ENCODE data around the gene RIMBP2. TPM values are rescaled to one million over a fixed set of nuclear protein-coding genes. Genes with fewer than 3 reads are reported as not detected.
A peak's percentile ranks its signal among the peaks of the same experiment; 100 is the strongest.

RIMBP2 gene
- total RNA-seq, 1 experiment from 2014 or later = not detected

DNA sequence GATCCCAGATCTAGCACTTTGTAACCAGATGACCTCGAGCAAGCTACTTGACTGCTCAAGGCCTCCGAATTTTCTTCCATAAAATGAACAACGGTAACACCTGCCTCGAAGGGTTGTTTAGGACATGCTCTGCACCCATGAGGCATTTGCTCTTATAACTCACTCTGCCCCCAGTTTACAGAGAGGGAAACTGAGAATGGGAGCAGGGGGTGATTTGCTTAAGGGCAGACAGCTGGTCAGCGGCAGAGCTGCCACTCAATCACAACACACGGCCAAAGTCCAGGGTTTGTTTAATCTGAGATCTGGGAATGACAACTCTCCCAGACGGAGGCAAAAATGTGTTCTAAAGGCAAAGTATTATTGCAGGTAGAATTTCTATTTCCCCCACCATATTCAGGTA, 156.3 kb downstream of the RIMBP2 start:
- Mint-ChIP-seq H3K27me3 (ENCODE audit: insufficient read depth, unreplicated experiment) (peaks cover 3% of the 10 kb centered on the region), H3K9me3 (ENCODE audit: unreplicated experiment) (no peaks in the 10 kb centered on the region), H3K4me1 (ENCODE audit: low read depth, unreplicated experiment) (peaks cover 4% of the 10 kb centered on the region), H3K4me3 (ENCODE audit: unreplicated experiment) (no peak overlapping the region), H3K27ac (ENCODE audit: unreplicated experiment) (no peak overlapping the region), H3K36me3 (ENCODE audit: insufficient read depth, unreplicated experiment) (no peaks in the 10 kb centered on the region)
- Histone ChIP-seq H3K9me3 (no peaks in the 10 kb centered on the region), H3K27me3 (replicated peaks; ENCODE audit: control insufficient read depth, insufficient read depth, low read length) (no peaks in the 10 kb centered on the region; the same call in 1 of the 2 replicates), H3K36me3 (ENCODE audit: control insufficient read depth, insufficient read depth, low read length) (no peaks in the 10 kb centered on the region), H3K4me1 (peaks cover 6% of the 10 kb centered on the region; the same call in 1 of the 2 replicates), H3K4me3 (ENCODE audit: low read depth, low read length) (no peak overlapping the region)
- BruUV-seq (replicated peaks) = no TSS peak
- intact Hi-C loops (cut with micrococcal nuclease; ENCODE audit: unreplicated experiment) = no loop called here
- ChIA-PET CTCF (no interaction called here), POLR2A (no interaction called here)
- DNase-seq = no peak
- no peak for TF ChIP-seq CTCF (IDR thresholded peaks at IDR 0.05; ENCODE audit: insufficient read depth in 1 of 2, low read depth in 1 of 2, low read length in 1 of 2, severe bottlenecking in 1 of 2, unreplicated experiment in 1 of 2)

GRCh38 chr12:130557886-130558765, 158.0 kb downstream of the RIMBP2 start:
- Mint-ChIP-seq H3K27me3 (ENCODE audit: insufficient read depth, unreplicated experiment) (peaks cover 3% of the 10 kb centered on the region), H3K4me1 (ENCODE audit: low read depth, unreplicated experiment) (peaks cover 4% of the 10 kb centered on the region), H3K27ac (ENCODE audit: unreplicated experiment) (no peak overlapping the region), H3K9me3 (ENCODE audit: unreplicated experiment) (no peaks in the 10 kb centered on the region), H3K4me3 (ENCODE audit: unreplicated experiment) (peak overlapping the region; percentile 42), H3K36me3 (ENCODE audit: insufficient read depth, unreplicated experiment) (no peaks in the 10 kb centered on the region)
- H3K4me1 ChIP-seq = peaks cover 6% of the 10 kb centered on the region; the same call in 1 of the 2 replicates
- intact Hi-C loops (cut with micrococcal nuclease; ENCODE audit: unreplicated experiment) = no loop called here
- ChIA-PET CTCF (no interaction called here), POLR2A (no interaction called here)
- H3K36me3 ChIP-seq (ENCODE audit: control insufficient read depth, insufficient read depth, low read length) = no peaks in the 10 kb centered on the region
- no peak for TF ChIP-seq CTCF (IDR thresholded peaks at IDR 0.05; ENCODE audit: insufficient read depth in 1 of 2, low read depth in 1 of 2, low read length in 1 of 2, severe bottlenecking in 1 of 2, unreplicated experiment in 1 of 2)
- DNase-seq = no peak
- BruUV-seq (replicated peaks) = no TSS peak
- no peaks in the 10 kb centered on the region; the same call in 1 of the 2 replicates for H3K27me3 ChIP-seq (replicated peaks; ENCODE audit: control insufficient read depth, insufficient read depth, low read length)
- no peaks in the 10 kb centered on the region for H3K9me3 ChIP-seq
- H3K4me3 ChIP-seq (ENCODE audit: low read depth, low read length) = no peak overlapping the region

- Histone ChIP-seq H3K4me1 (peaks cover 6% of the 10 kb centered on the region; the same call in 1 of the 2 replicates), H3K9me3 (no peaks in the 10 kb centered on the region), H3K36me3 (ENCODE audit: control insufficient read depth, insufficient read depth, low read length) (no peaks in the 10 kb centered on the region), H3K27me3 (replicated peaks; ENCODE audit: control insufficient read depth, insufficient read depth, low read length) (no peaks in the 10 kb centered on the region; the same call in 1 of the 2 replicates), H3K4me3 (ENCODE audit: low read depth, low read length) (no peak overlapping the region)
- no TSS peak for BruUV-seq (replicated peaks)
- POLR2A ChIA-PET = no interaction called here
- no peak for TF ChIP-seq CTCF (IDR thresholded peaks at IDR 0.05; ENCODE audit: insufficient read depth in 1 of 2, low read depth in 1 of 2, low read length in 1 of 2, severe bottlenecking in 1 of 2, unreplicated experiment in 1 of 2)
- H3K27ac Mint-ChIP-seq (ENCODE audit: unreplicated experiment) = no peak overlapping the region
- no peaks in the 10 kb centered on the region for H3K36me3 Mint-ChIP-seq (ENCODE audit: insufficient read depth, unreplicated experiment)
- no peaks in the 10 kb centered on the region for H3K9me3 Mint-ChIP-seq (ENCODE audit: unreplicated experiment)
- CTCF ChIA-PET = no interaction called here
- H3K4me1 Mint-ChIP-seq (ENCODE audit: low read depth, unreplicated experiment) = peaks cover 4% of the 10 kb centered on the region
- intact Hi-C loops (cut with micrococcal nuclease; ENCODE audit: unreplicated experiment) = no loop called here
- H3K27me3 Mint-ChIP-seq (ENCODE audit: insufficient read depth, unreplicated experiment) = peaks cover 3% of the 10 kb centered on the region
- no peak for DNase-seq
- no peak overlapping the region for H3K4me3 Mint-ChIP-seq (ENCODE audit: unreplicated experiment)
Measured at GRCh38 chr12:130557201-130557600, 158.9 kb downstream of the RIMBP2 start.

Measured in Caco-2 (cell line).